ENCODE data around the gene GREB1. TPM values are rescaled to one million over a fixed set of nuclear protein-coding genes. Genes with fewer than 3 reads are reported as not detected.

The GREB1 gene
- total and polyA plus RNA-seq, 2 of the 13 experiments (the other 11 are each of a cell fraction or from before 2014, with no cell fraction given) = 31.3 to 61.2 TPM

- no peak overlapping the region for H3K9ac ChIP-seq (ENCODE audit: insufficient read depth, low read depth, low read length)
- peaks cover 46 to 87% of the 10 kb centered on the region in 2 experiments for H3K36me3 ChIP-seq (replicated peaks in 1 of 2; ENCODE audit: control insufficient read depth in 1 of 2, insufficient read depth in 2 of 2, low read length in 2 of 2)
- DNase-seq (ENCODE audit: low spot score) = no peak
- H3K79me2 ChIP-seq (ENCODE audit: insufficient read depth, low read length) = peaks cover 89% of the 10 kb centered on the region
- no peaks in the 10 kb centered on the region for H3K27me3 ChIP-seq (ENCODE audit: control insufficient read depth in 1 of 2, insufficient read depth in 2 of 2, low read length in 2 of 2)
- H3K4me2 ChIP-seq (ENCODE audit: low read depth, low read length) = no peak overlapping the region
- BruUV-seq (replicated peaks) = no TSS peak
- H3K9me3 ChIP-seq (ENCODE audit: low read length) = no peaks in the 10 kb centered on the region
- WGBS (ENCODE audit: low lambda C conversion rate) = 97% methylated on average over 18 of the region's 18 CpGs
- in situ Hi-C loops (cut with HindIII; ENCODE audit: extremely low pct_ligation_motif_present, low pct_unique_long_range_greater_than_20kb) (no loop called here), intact Hi-C loops (cut with micrococcal nuclease; ENCODE audit: unreplicated experiment) (no loop called here)
- no peak overlapping the region for H3K4me3 ChIP-seq (replicated peaks in 1 of 3; ENCODE audit: insufficient read depth in 1 of 3, low read depth in 2 of 3, low read length in 3 of 3)
- no peak for ATAC-seq
- no peak overlapping the region for H3K27ac ChIP-seq (ENCODE audit: extremely low read length, insufficient read depth, low read length)
- peaks cover 40% of the 10 kb centered on the region for H4K20me1 ChIP-seq (ENCODE audit: insufficient read depth, low read length)
- no peak for FAIRE-seq
- peaks cover 36% of the 10 kb centered on the region for H3K4me1 ChIP-seq (ENCODE audit: insufficient read depth, low read length)
- H2AFZ ChIP-seq (ENCODE audit: low read length) = no peak overlapping the region
- TF ChIP-seq RBM22 (optimal IDR thresholded peaks at IDR 0.05; ENCODE audit: low read length) (peak; percentile 69), CENPT (CRISPR knock-in tag; IDR thresholded peaks at IDR 0.05; ENCODE audit: low read depth) (no peak)
- ChIA-PET POLR2A (interaction anchor here (2.1 kb wide), 1 partner anchor 19 kb away, joined by 7 read pairs; no protein-coding TSS in a partner anchor), CTCF (ENCODE audit: low intra/inter-chr PET ratio, low total read pairs) (no interaction called here)
Observed at GRCh38 chr2:11559066-11559785, 25.4 kb downstream of the GREB1 start.

- no peak for FAIRE-seq
- CTCF ChIA-PET (ENCODE audit: low intra/inter-chr PET ratio, low total read pairs) = no interaction called here
Observed at GRCh38 chr2:11559786-11560155, 25.9 kb downstream of the GREB1 start.

More at GRCh38 chr2:11559786-11560155, 25.9 kb downstream of the GREB1 start:
- Histone ChIP-seq H3K27me3 (ENCODE audit: control insufficient read depth in 1 of 2, insufficient read depth in 2 of 2, low read length in 2 of 2) (no peaks in the 10 kb centered on the region), H3K9me3 (ENCODE audit: low read length) (no peaks in the 10 kb centered on the region), H3K79me2 (ENCODE audit: insufficient read depth, low read length) (peaks cover 88% of the 10 kb centered on the region), H3K4me2 (ENCODE audit: low read depth, low read length) (no peak overlapping the region), H3K4me1 (ENCODE audit: insufficient read depth, low read length) (peaks cover 32% of the 10 kb centered on the region), H3K27ac (ENCODE audit: extremely low read length, insufficient read depth, low read length) (no peak overlapping the region), H3K4me3 (replicated peaks in 1 of 3; ENCODE audit: insufficient read depth in 1 of 3, low read depth in 2 of 3, low read length in 3 of 3) (no peak overlapping the region), H3K36me3 (replicated peaks in 1 of 2; ENCODE audit: control insufficient read depth in 1 of 2, insufficient read depth in 2 of 2, low read length in 2 of 2) (peaks cover 51 to 87% of the 10 kb centered on the region in 2 experiments), H4K20me1 (ENCODE audit: insufficient read depth, low read length) (peaks cover 40% of the 10 kb centered on the region), H2AFZ (ENCODE audit: low read length) (no peak overlapping the region), H3K9ac (ENCODE audit: insufficient read depth, low read depth, low read length) (no peak overlapping the region)
- TF ChIP-seq ZNF34 (CRISPR knock-in tag; IDR thresholded peaks at IDR 0.05; ENCODE audit: borderline replicate concordance) (no peak), ZBTB3 (CRISPR knock-in tag; IDR thresholded peaks at IDR 0.05; ENCODE audit: borderline replicate concordance, low read depth) (no peak), HNF4G (IDR thresholded peaks at IDR 0.05; ENCODE audit: borderline replicate concordance, low read depth, low read length) (no peak), HNF4G (CRISPR knock-in tag; IDR thresholded peaks at IDR 0.05; ENCODE audit: borderline replicate concordance, low read depth) (no peak), ZNF333 (CRISPR knock-in tag; IDR thresholded peaks at IDR 0.05; ENCODE audit: borderline replicate concordance) (no peak), ZMYM2 (CRISPR knock-in tag; IDR thresholded peaks at IDR 0.05) (no peak), MIER2 (CRISPR knock-in tag; IDR thresholded peaks at IDR 0.05) (no peak), FOXK2 (IDR thresholded peaks at IDR 0.05) (no peak), ZKSCAN1 (IDR thresholded peaks at IDR 0.05; ENCODE audit: low read length) (no peak), REPIN1 (CRISPR knock-in tag; IDR thresholded peaks at IDR 0.05; ENCODE audit: borderline replicate concordance, low read depth) (no peak), ZNF205 (CRISPR knock-in tag; IDR thresholded peaks at IDR 0.05) (no peak), ZNF652 (CRISPR knock-in tag; IDR thresholded peaks at IDR 0.05; ENCODE audit: borderline replicate concordance, low read depth) (no peak)
- DNase-seq (ENCODE audit: low spot score) (no peak), ATAC-seq (no peak)
- POLR2A ChIA-PET = interaction anchor here (2.1 kb wide), 1 partner anchor 20 kb away, joined by 7 read pairs; no protein-coding TSS in a partner anchor
- no TSS peak for BruUV-seq (replicated peaks)
- WGBS (ENCODE audit: low lambda C conversion rate) = 92% methylated on average over 7 of the region's 7 CpGs
- in situ Hi-C loops (cut with HindIII; ENCODE audit: extremely low pct_ligation_motif_present, low pct_unique_long_range_greater_than_20kb) (no loop called here), intact Hi-C loops (cut with micrococcal nuclease; ENCODE audit: unreplicated experiment) (no loop called here)

All from HepG2 (cell line).